Thyroid gland (tissue), 4 donors: Measurements from ENCODE around the gene LSM4. TPM values are rescaled to one million over a fixed set of nuclear protein-coding genes. Genes with fewer than 3 reads are reported as not detected.
A peak's percentile ranks its signal among the peaks of the same experiment; 100 is the strongest.

Source experiments
- DNase-seq, 2 donors: peaks; one replicate each; pipeline ENCODE4 v3.0.0-alpha.2; 2019
- H3K27ac ChIP-seq, 3 donors: fragments of 200-600 bp; sonication (generic); 1 replicate in 2 of 3; 2 replicates in 1 of 3; pipeline ENCODE4 v1.5.1; 2016 to 2019; ENCODE audit warnings: mild to moderate bottlenecking in 1 of 3, moderate library complexity in 1 of 3
- H3K27me3 ChIP-seq: fragments of 200-600 bp; sonication (generic); one replicate; pipeline ENCODE4 v1.5.1; 2019
- H3K36me3 ChIP-seq, 2 donors: fragments of 200-600 bp; sonication (generic); one replicate each; pipeline ENCODE4 v1.5.1; 2016 to 2019
- H3K4me1 ChIP-seq, 2 donors: fragments of 200-600 bp; sonication (generic); one replicate each; pipeline ENCODE4 v1.5.1; 2017 to 2019
- H3K4me3 ChIP-seq, 3 donors: fragments of 200-600 bp; sonication (generic); replicated peaks in 1 of 3; 1 replicate in 2 of 3; 2 replicates in 1 of 3; pipeline ENCODE4 v1.5.1; 2016; ENCODE audit warnings: mild to moderate bottlenecking in 1 of 3
- H3K9me3 ChIP-seq: fragments of 200-600 bp; sonication (generic); one replicate; pipeline ENCODE4 v1.5.1; 2017
- CTCF ChIP-seq, 6 experiments: fragments of 200-600 bp in 3 of 6; fragments of 450-650 bp in 3 of 6; sonication (generic) in 3 of 6; IDR thresholded peaks; one replicate each; pipeline ENCODE4 v1.5.1; 2016 to 2019; ENCODE audit warnings: antibody characterized with exemption in 6 of 6, mild to moderate bottlenecking in 2 of 6, inconsistent platforms in 1 of 6, moderate library complexity in 1 of 6
- POLR2A ChIP-seq, 2 donors: fragments of 450-650 bp; IDR thresholded peaks; one replicate each; pipeline ENCODE4 v1.6.1; 2017; ENCODE audit warnings: antibody characterized with exemption in 2 of 2, mild to moderate bottlenecking in 2 of 2, moderate library complexity in 1 of 2
- WGBS, 2 donors: methylation state at CpG; one replicate each; pipeline ENCODE4 v1.1.5; 2017; 5-methylcytosine and 5-hydroxymethylcytosine counted together
- intact Hi-C: fragments of 100-400 bp; cut with DNase I; formaldehyde crosslinking; loops from one replicate; pipeline ENCODE4 v1.15.1; 2023
- total RNA-seq, 4 donors: library from RNA; depleted of rRNA; stranded (reverse); fragments of >200 nt; gene quantifications; one replicate each; pipeline ENCODE4 v1.2.3, GENCODE V29; 2016

LSM4 gene
- total RNA-seq, 4 donors from 2014 or later: 55.2 to 203 (median 140) TPM

- peaks cover 11 to 12% of the 10 kb centered on the region in 2 donors for H3K36me3 ChIP-seq
- peak; percentile 82 for DNase-seq
- H3K27ac ChIP-seq: peak overlapping the region; percentile 100
- TF ChIP-seq POLR2A (IDR thresholded peaks at IDR 0.05): peak; percentile 94 to 97
- TF ChIP-seq CTCF (IDR thresholded peaks at IDR 0.05): peak in 1 of 6 experiments; percentile 9
- 0% methylated on average over 1 to 3 of the region's 111 CpGs for WGBS, 2 donors
- H3K4me3 ChIP-seq: peak overlapping the region; percentile 99
- H3K9me3 ChIP-seq: no peaks in the 10 kb centered on the region
- H3K27me3 ChIP-seq: no peaks in the 10 kb centered on the region
- peaks cover 25 to 40% of the 10 kb centered on the region in 2 donors for H3K4me1 ChIP-seq
- intact Hi-C loops: no loop called here
Measured at GRCh38 chr19:18280247-18281081, 42.4 kb downstream of the LSM4 start.

- Histone ChIP-seq H3K27me3 (no peaks in the 10 kb centered on the region), H3K4me3 (peak overlapping the region; percentile 97 to 99 (median 99)), H3K4me1 (peaks cover 33 to 47% of the 10 kb centered on the region in 2 donors), H3K9me3 (no peaks in the 10 kb centered on the region), H3K36me3 (peaks cover 11 to 12% of the 10 kb centered on the region in 2 donors), H3K27ac (peak overlapping the region; percentile 100)
- 0 to 1% methylated on average over 44 to 50 of the region's 55 CpGs for WGBS, 2 donors
- peak; percentile 94 for DNase-seq
- TF ChIP-seq POLR2A (IDR thresholded peaks at IDR 0.05) (peak in 1 of 2 donors; percentile 93), CTCF (IDR thresholded peaks at IDR 0.05) (peak; percentile 44 to 95 (median 84))
- intact Hi-C loops: loop anchor here (2.0 kb wide), 1 partner anchor 45 kb away; no protein-coding TSS in a partner anchor
Measured at GRCh38 chr19:18279516-18280246, 43.2 kb downstream of the LSM4 start.

GRCh38 chr19:18279266-18279515, 43.7 kb downstream of the LSM4 start:
- intact Hi-C loops: loop anchor here (2.0 kb wide), 1 partner anchor 46 kb away; no protein-coding TSS in a partner anchor
- peaks cover 11 to 12% of the 10 kb centered on the region in 2 donors for H3K36me3 ChIP-seq
- DNase-seq: no peak

GRCh38 chr19:18278521-18279265, 44.2 kb downstream of the LSM4 start:
- no peak for DNase-seq
- intact Hi-C loops: loop anchor here (2.0 kb wide), 1 partner anchor 46 kb away; no protein-coding TSS in a partner anchor
- peaks cover 11 to 12% of the 10 kb centered on the region in 2 donors for H3K36me3 ChIP-seq
- no peaks in the 10 kb centered on the region for H3K9me3 ChIP-seq
- H3K4me1 ChIP-seq: peaks cover 39 to 55% of the 10 kb centered on the region in 2 donors
- peak overlapping the region in 2 of 3 donors; percentile 100 for H3K27ac ChIP-seq
- 57 to 66% methylated on average over 7 to 10 of the region's 10 CpGs for WGBS, 2 donors
- TF ChIP-seq POLR2A (IDR thresholded peaks at IDR 0.05) (no peak), CTCF (IDR thresholded peaks at IDR 0.05) (peak in 1 of 6 experiments; percentile 5)
- peak overlapping the region; percentile 1 to 99 (median 75) for H3K4me3 ChIP-seq
- H3K27me3 ChIP-seq: no peaks in the 10 kb centered on the region

More at GRCh38 chr19:18279266-18279515, 43.7 kb downstream of the LSM4 start:
- TF ChIP-seq CTCF (IDR thresholded peaks at IDR 0.05) (no peak), POLR2A (IDR thresholded peaks at IDR 0.05) (no peak)
- Histone ChIP-seq H3K4me3 (peak overlapping the region; percentile 1 to 99 (median 75)), H3K4me1 (peaks cover 38 to 52% of the 10 kb centered on the region in 2 donors), H3K27ac (peak overlapping the region; percentile 100), H3K9me3 (no peaks in the 10 kb centered on the region), H3K27me3 (no peaks in the 10 kb centered on the region)
- WGBS, 2 donors: 0 to 1% methylated on average over 5 of the region's 5 CpGs
